Loucy (cell line): Measurements from ENCODE around the gene IQSEC2.

Experiments used
- CTCF ChIP-seq: fragments of 200-600 bp; sonication (generic); conservative IDR thresholded peaks from 2 replicates; pipeline ENCODE4 v1.5.1; 2014; ENCODE audit warnings: mild to moderate bottlenecking, antibody characterized with exemption, low read length
- EZH2phosphoT487 ChIP-seq: fragments of 200-600 bp; IDR thresholded peaks from 2 replicates; pipeline ENCODE4 v1.6.1; 2018; ENCODE audit warnings: antibody characterized with exemption, mild to moderate bottlenecking, moderate library complexity, borderline replicate concordance

- TF ChIP-seq CTCF (no peak), EZH2phosphoT487 (no peak)
Observed at GRCh38 chrX:53262189-53262917, 19.0 kb downstream of the IQSEC2 start.
